Type B pancreatic cell (in vitro differentiated cells): ENCODE measurements around the gene STRIP2. TPM values are rescaled to one million over a fixed set of nuclear protein-coding genes. Genes with fewer than 3 reads are reported as not detected.

Experiments used
- DNase-seq: peaks from one replicate; pipeline ENCODE4 v3.0.0; 2021; ENCODE audit warnings: mixed read lengths; ENCODE audit not compliant: unreplicated experiment; ENCODE audit errors: extremely low spot score
- H3K27ac Mint-ChIP-seq: 2 replicates; pipeline ENCODE4 v1.8.0; 2021; ENCODE audit warnings: mild to moderate bottlenecking, mixed read lengths
- H3K27me3 Mint-ChIP-seq: 2 replicates; pipeline ENCODE4 v1.8.0; 2021; ENCODE audit warnings: mixed read lengths
- H3K36me3 Mint-ChIP-seq: 2 replicates; pipeline ENCODE4 v1.8.0; 2021; ENCODE audit warnings: mixed read lengths
- H3K4me1 Mint-ChIP-seq: one replicate; pipeline ENCODE4 v1.8.0; 2021; ENCODE audit warnings: mixed read lengths; ENCODE audit not compliant: unreplicated experiment
- H3K4me3 Mint-ChIP-seq: 2 replicates; pipeline ENCODE4 v1.8.0; 2021; ENCODE audit warnings: mild to moderate bottlenecking, mixed read lengths
- H3K9me3 Mint-ChIP-seq: 2 replicates; pipeline ENCODE4 v1.8.0; 2021; ENCODE audit warnings: mixed read lengths
- total RNA-seq: library from RNA; stranded (reverse); gene quantifications from 2 replicates; pipeline ENCODE4 v1.2.1, GENCODE V29; 2021; ENCODE audit warnings: low replicate concordance
- TF ChIP-seq, protein P1 (sequence below): fragments of 200-600 bp; sonication (generic); conservative IDR thresholded peaks from 2 replicates; pipeline ENCODE4 v1.5.0; 2021; ENCODE audit warnings: antibody characterized with exemption, mild to moderate bottlenecking

Gene STRIP2
- total RNA-seq, 1 donor from 2014 or later = 8.7 TPM

DNA sequence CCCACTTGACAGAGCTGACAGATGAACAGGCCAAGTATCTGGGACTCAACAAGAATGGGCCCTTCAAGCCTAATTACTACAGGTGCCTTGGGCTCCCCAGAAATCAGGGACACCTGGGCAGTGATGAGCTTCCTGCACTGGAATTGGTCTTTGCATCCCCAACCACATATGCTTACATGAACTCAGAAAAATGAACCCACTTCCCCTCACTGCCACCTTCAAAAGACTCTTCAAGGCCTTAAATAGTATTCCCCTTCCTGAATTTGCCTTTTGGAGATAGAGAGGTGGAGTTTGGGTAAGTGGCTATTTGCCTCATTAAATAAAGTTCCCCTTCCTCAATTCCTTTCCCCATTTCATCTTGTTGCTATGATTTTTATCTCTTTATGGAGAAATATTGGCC lies 7.8 kb upstream of the STRIP2 start:
- TF ChIP-seq, protein P1, sequence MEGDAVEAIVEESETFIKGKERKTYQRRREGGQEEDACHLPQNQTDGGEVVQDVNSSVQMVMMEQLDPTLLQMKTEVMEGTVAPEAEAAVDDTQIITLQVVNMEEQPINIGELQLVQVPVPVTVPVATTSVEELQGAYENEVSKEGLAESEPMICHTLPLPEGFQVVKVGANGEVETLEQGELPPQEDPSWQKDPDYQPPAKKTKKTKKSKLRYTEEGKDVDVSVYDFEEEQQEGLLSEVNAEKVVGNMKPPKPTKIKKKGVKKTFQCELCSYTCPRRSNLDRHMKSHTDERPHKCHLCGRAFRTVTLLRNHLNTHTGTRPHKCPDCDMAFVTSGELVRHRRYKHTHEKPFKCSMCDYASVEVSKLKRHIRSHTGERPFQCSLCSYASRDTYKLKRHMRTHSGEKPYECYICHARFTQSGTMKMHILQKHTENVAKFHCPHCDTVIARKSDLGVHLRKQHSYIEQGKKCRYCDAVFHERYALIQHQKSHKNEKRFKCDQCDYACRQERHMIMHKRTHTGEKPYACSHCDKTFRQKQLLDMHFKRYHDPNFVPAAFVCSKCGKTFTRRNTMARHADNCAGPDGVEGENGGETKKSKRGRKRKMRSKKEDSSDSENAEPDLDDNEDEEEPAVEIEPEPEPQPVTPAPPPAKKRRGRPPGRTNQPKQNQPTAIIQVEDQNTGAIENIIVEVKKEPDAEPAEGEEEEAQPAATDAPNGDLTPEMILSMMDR = no peak
- Mint-ChIP-seq H3K27ac (no peak overlapping the region), H3K4me3 (no peak overlapping the region)

DNA sequence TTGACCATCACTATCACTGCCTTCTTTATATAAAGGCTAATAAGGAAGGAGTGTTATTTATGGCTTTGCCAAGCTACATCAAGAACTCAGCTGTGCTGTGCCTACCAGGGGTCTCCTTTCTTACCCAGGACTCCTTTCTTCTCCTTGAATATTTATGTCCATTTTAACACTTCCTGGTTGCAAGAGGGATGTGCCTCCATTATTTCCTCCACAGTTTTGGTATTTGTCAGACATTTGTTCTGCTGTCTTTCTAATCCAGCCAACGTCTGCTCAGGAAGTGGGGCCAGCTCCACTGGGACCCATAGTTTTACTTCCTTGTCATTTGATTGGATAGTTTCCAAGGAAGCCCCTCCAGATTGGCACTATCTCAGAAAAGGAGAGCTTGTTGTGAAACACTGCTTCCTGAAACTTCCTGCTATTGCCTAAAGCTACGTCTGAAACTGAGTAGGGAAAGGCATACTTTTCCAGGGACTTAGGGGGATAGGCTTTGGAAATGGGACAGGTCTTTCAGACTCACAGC lies 6.6 kb upstream of the STRIP2 start:
- no peak overlapping the region for H3K4me3 Mint-ChIP-seq
- no peak overlapping the region for H3K27ac Mint-ChIP-seq
- peaks cover 11% of the 10 kb centered on the region for H3K4me1 Mint-ChIP-seq
- H3K9me3 Mint-ChIP-seq = peaks cover 4% of the 10 kb centered on the region
- no peak for DNase-seq
- peaks cover 14% of the 10 kb centered on the region for H3K27me3 Mint-ChIP-seq
- peaks cover 23% of the 10 kb centered on the region for H3K36me3 Mint-ChIP-seq
- TF ChIP-seq, protein P1 = no peak

More for the DNA sequence above, 7.8 kb upstream of the STRIP2 start:
- Mint-ChIP-seq H3K36me3 (peaks cover 24% of the 10 kb centered on the region), H3K27me3 (peaks cover 8% of the 10 kb centered on the region), H3K9me3 (peaks cover 4% of the 10 kb centered on the region), H3K4me1 (peaks cover 11% of the 10 kb centered on the region)
- no peak for DNase-seq

DNA sequence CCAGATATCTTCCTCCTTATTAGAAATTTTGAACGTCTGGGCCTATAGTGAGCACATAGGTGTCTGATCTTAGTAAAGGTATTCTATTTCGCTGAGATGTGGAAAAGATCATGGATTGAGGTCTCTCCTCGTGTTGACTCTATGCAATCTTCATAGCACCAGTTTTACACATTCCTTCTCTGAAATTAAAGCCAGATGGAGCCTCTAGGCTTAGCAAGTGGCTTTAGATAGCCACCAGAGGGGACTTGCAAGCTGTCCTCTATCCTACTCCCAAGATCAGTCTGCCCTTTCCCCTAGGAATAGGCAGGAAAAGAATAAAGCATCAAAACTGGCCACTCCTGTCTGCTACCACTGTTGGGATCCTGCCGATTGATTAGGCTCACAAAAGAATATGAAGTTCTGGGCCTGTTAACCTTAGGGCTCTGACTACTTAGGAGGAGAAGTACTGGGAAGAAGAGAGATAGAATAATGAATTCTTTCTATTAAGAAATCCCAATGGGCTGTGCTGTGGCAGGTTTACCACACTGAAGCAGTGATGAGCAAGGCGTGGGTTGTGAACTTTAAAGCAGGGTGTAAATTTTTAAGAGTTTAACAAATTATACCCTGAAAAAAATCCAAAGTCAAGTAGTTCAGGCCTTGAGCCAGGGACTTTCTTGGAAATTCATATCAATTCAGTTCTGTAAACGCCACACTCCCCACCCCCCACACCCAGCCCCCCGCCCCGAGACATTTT lies 2.2 kb upstream of the STRIP2 start:
- Mint-ChIP-seq H3K4me3 (no peak overlapping the region), H3K36me3 (peaks cover 10% of the 10 kb centered on the region)

DNA sequence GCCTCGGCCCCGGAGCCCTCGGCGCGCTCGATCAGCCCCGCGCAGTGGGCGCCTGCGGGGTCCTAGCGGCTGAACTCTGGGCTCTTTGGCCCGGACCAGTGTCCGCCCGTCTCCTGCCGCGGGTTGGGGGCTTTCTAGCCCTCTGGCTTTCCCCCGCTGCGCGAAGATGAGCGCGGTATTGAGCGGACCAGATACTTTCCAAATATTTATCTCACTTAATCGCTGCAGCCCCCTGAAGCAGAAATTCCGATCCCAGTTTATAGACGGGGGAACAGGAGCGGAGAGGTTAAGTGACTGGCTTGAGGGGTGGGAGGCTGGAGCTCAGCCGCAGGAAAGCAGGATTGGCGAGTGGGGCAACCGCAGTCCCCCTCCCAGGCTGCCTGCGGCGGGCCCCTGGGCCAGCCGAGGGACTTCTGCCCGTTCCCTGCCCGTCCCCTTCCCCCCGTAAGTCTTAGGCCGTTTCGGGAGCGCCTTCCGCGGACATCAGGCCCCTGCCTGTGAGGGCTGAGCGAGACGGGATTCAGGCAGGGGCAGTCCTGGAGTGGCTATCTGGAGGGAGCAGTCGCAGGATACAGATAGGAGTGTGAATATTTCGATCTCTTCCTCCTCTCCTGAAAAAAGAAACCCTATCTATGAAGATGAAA lies 565 bp downstream of the STRIP2 start:
- Mint-ChIP-seq H3K9me3 (no peaks in the 10 kb centered on the region), H3K4me3 (peak overlapping the region; percentile 96), H3K27ac (no peak overlapping the region), H3K4me1 (peaks cover 12% of the 10 kb centered on the region), H3K36me3 (peaks cover 3% of the 10 kb centered on the region), H3K27me3 (peaks cover 53% of the 10 kb centered on the region)
- peak; percentile 68 for DNase-seq
- TF ChIP-seq, protein P1 = no peak

More for the DNA sequence above, 2.2 kb upstream of the STRIP2 start:
- H3K9me3 Mint-ChIP-seq = no peaks in the 10 kb centered on the region
- H3K4me1 Mint-ChIP-seq = peaks cover 12% of the 10 kb centered on the region
- no peak for DNase-seq
- H3K27ac Mint-ChIP-seq = no peak overlapping the region
- peaks cover 49% of the 10 kb centered on the region for H3K27me3 Mint-ChIP-seq
- TF ChIP-seq, protein P1 = no peak

DNA sequence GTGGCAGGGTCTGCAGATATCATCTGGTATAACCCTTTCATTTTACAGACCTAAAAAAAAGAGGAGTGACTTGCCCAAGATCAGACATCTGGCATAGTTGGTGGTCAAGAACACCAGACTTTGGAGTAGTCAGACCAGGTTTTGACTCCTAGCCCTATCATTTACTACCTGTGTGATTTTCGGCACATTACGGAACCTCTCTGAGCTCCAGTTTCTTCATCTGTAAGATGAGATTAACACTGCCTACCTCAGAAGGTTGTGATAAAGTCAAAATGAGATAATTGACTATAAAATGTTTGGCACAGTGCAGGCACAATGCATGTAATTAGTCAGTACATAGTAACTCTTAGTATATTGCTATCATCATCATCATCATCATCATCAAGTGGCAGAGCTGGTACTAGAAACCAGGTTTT lies 1.2 kb downstream of the STRIP2 start:
- no peak for DNase-seq
- Mint-ChIP-seq H3K9me3 (no peaks in the 10 kb centered on the region), H3K27ac (no peak overlapping the region), H3K4me3 (peak overlapping the region; percentile 96), H3K4me1 (peaks cover 12% of the 10 kb centered on the region), H3K36me3 (peaks cover 3% of the 10 kb centered on the region), H3K27me3 (peaks cover 54% of the 10 kb centered on the region)
- TF ChIP-seq, protein P1 = no peak
